Stimulated activated CD4-positive, alpha-beta T cell treated with anti-CD3 and anti-CD28 coated beads, Interleukin-4, amount 100 ng/mL, for 48 hours (primary cell): ENCODE measurements around the gene POR.
"Not testable (repeated sequence)": the region's sequence is repeated elsewhere in the genome, so short reads cannot be mapped to it uniquely, and the experiment has no call there.

ENCODE experiments used
- DNase-seq, 2 donors: peaks; one replicate each; pipeline ENCODE4 v3.0.0-alpha.2; 2020; ENCODE audit warnings: low read depth in 2 of 2

The POR gene

GRCh38 chr7:75989500-75990388 is 74.8 kb downstream of the POR start:
- DNase-seq: no peak

- DNase-seq: no peak
Observed at GRCh38 chr7:75991531-75992082, 76.7 kb downstream of the POR start.

GRCh38 chr7:75992083-75992755 is 77.3 kb downstream of the POR start:
- DNase-seq: no peak

- DNase-seq: no peak
Observed at GRCh38 chr7:75993689-75994387, 78.9 kb downstream of the POR start.

- DNase-seq: peak; percentile 93 to 94
Observed at GRCh38 chr7:75994388-75995051, 79.6 kb downstream of the POR start, which contains the start of gene TMEM120A. Gene TMEM120A, minus strand, starts transcription at chr7:75994595. Its CDS starts 25 bp downstream, at chr7:75994570.

- no peak for DNase-seq
Observed at GRCh38 chr7:75995052-75995471, 80.1 kb downstream of the POR start.

- no peak for DNase-seq
Observed at GRCh38 chr7:75995996-75996395, 81.0 kb downstream of the POR start.

GRCh38 chr7:75996476-75996875 is 81.5 kb downstream of the POR start:
- no peak for DNase-seq

- DNase-seq: no peak
Observed at GRCh38 chr7:75998038-75998437, 83.1 kb downstream of the POR start.

- no peak for DNase-seq
Observed at GRCh38 chr7:76000566-76000965, 85.6 kb downstream of the POR start.

- DNase-seq: no peak
Observed at GRCh38 chr7:76002139-76002538, 87.2 kb downstream of the POR start.

- no peak for DNase-seq
Observed at GRCh38 chr7:76002822-76003221, 87.9 kb downstream of the POR start.

GRCh38 chr7:76003351-76003750 is 88.4 kb downstream of the POR start:
- no peak for DNase-seq

GRCh38 chr7:76005004-76005403 is 90.0 kb downstream of the POR start:
- DNase-seq: not testable (repeated sequence)

- no peak for DNase-seq
Observed at GRCh38 chr7:76008156-76008687, 93.3 kb downstream of the POR start.

GRCh38 chr7:76009672-76010600 is 95.0 kb downstream of the POR start:
- no peak for DNase-seq

GRCh38 chr7:76011442-76011861 is 96.5 kb downstream of the POR start:
- no peak for DNase-seq

GRCh38 chr7:76016191-76016947 is 101.4 kb downstream of the POR start:
- DNase-seq: no peak

- DNase-seq: not testable (repeated sequence)
Observed at GRCh38 chr7:76018520-76018919, 103.6 kb downstream of the POR start.
